Body of pancreas (tissue), 4 donors: ENCODE results near the gene PALLD.

Experiments used
- CTCF ChIP-seq, 7 experiments: fragments of 450-650 bp in 4 of 7; fragments of 200-600 bp in 3 of 7; sonication (generic) in 3 of 7; IDR thresholded peaks; one replicate each; pipeline ENCODE4 v1.5.1; 2016 to 2019; ENCODE audit warnings: antibody characterized with exemption in 7 of 7
- POLR2A ChIP-seq, 3 donors: fragments of 450-650 bp; IDR thresholded peaks; one replicate each; pipeline ENCODE4 v1.6.1; 2016; ENCODE audit warnings: antibody characterized with exemption in 3 of 3, mild to moderate bottlenecking in 2 of 3

GRCh38 chr4:168717847-168718246, 221.0 kb downstream of the PALLD start:
- TF ChIP-seq CTCF (IDR thresholded peaks at IDR 0.05) (no peak), POLR2A (IDR thresholded peaks at IDR 0.05) (no peak)
